K562 (cell line): Measurements from ENCODE around the gene EVL. TPM values are rescaled to one million over a fixed set of nuclear protein-coding genes. Genes with fewer than 3 reads are reported as not detected.
A peak's percentile ranks its signal among the peaks of the same experiment; 100 is the strongest.

ENCODE experiments used
- CBX1 ChIP-seq: sonication (generic); IDR thresholded peaks from 2 replicates; pipeline ENCODE4 v1.6.1; 2016; ENCODE audit warnings: antibody characterized with exemption, low read depth, mild to moderate bottlenecking
- EP300 ChIP-seq: IDR thresholded peaks from 2 replicates; pipeline ENCODE4 v1.6.1; 2012; ENCODE audit warnings: low read length, improper control_type of control experiment
- GATA2 ChIP-seq: sonication (generic); formaldehyde crosslinking; IDR thresholded peaks from 2 replicates; pipeline ENCODE4 v1.4.0; 2020; ENCODE audit warnings: mild to moderate bottlenecking, missing genetic modification reagents
- MIER1 ChIP-seq: fragments of 450-650 bp; IDR thresholded peaks from 2 replicates; pipeline ENCODE4 v1.6.1; 2016; ENCODE audit warnings: antibody characterized with exemption, mild to moderate bottlenecking, low read depth
- MTA3 ChIP-seq: fragments of 450-650 bp; formaldehyde crosslinking; IDR thresholded peaks from 2 replicates; pipeline ENCODE4 v1.6.1; 2017; ENCODE audit warnings: mild to moderate bottlenecking, borderline replicate concordance
- RBM14 ChIP-seq: fragments of 200-400 bp; formaldehyde crosslinking; IDR thresholded peaks from 2 replicates; pipeline ENCODE4 v1.6.1; 2018; ENCODE audit warnings: low read depth, mild to moderate bottlenecking, low read length, moderate library complexity, borderline replicate concordance; ENCODE audit not compliant: insufficient read depth
- TCF3 ChIP-seq: sonication (generic); formaldehyde crosslinking; IDR thresholded peaks from 2 replicates; pipeline ENCODE4 v1.4.0; 2020; ENCODE audit warnings: mild to moderate bottlenecking, missing genetic modification reagents
- U2AF2 ChIP-seq: fragments of 200-400 bp; formaldehyde crosslinking; optimal IDR thresholded peaks from 2 replicates; pipeline ENCODE3; 2017; ENCODE audit warnings: low read depth, mild to moderate bottlenecking, low read length
- ZFP1 ChIP-seq: fragments of 450-650 bp; formaldehyde crosslinking; IDR thresholded peaks from 2 replicates; pipeline ENCODE4 v1.4.0; 2020; ENCODE audit warnings: mild to moderate bottlenecking, mixed read lengths
- ZNF263 ChIP-seq: sonication (generic); formaldehyde crosslinking; IDR thresholded peaks from 2 replicates; pipeline ENCODE4 v1.8.0; 2022; ENCODE audit warnings: mild to moderate bottlenecking, missing genetic modification reagents, borderline replicate concordance
- polyA plus RNA-seq, 8 experiments: library from polyadenylated mRNA; depleted of rRNA in 4 of 8; stranded (reverse) in 5 of 8; unstranded in 3 of 8; fragments of >200 nt; fragmentation: Nextera tagmentation in 2 of 8; fragmentation: Illumina TruSeq in 1 of 8; extraction: Ambion mirVana in 2 of 8; extraction: Trizol in 1 of 8; gene quantifications; 2 replicates each; pipeline versions ENCODE4 v1.2.1 to v1.2.3, GENCODE V29; 2011 to 2014; ENCODE audit warnings: inconsistent platforms in 1 of 8, missing spikeins in 1 of 8
- total RNA-seq, 7 experiments: library from RNA; depleted of rRNA in 6 of 7; stranded (reverse); fragments of >200 nt in 6 of 7; fragmentation: Illumina TruSeq in 2 of 7; extraction: Trizol in 2 of 7; gene quantifications; 2 replicates each; pipeline versions ENCODE4 v1.2.1 to v1.2.3, GENCODE V29; 2011 to 2021; ENCODE audit warnings: low replicate concordance in 1 of 7
- TF ChIP-seq, protein P1 (sequence below), 2 experiments: fragments of 150-350 bp in 1 of 2; IDR thresholded peaks; 2 replicates each; pipeline ENCODE4 v1.6.1; 2012 to 2016; ENCODE audit warnings: low read depth in 2 of 2, low read length in 2 of 2, mild to moderate bottlenecking in 1 of 2, moderate library complexity in 1 of 2
- TF ChIP-seq, protein P2 (sequence below): sonication (generic); formaldehyde crosslinking; IDR thresholded peaks from 2 replicates; pipeline ENCODE4 v1.9.0; 2022; ENCODE audit warnings: mild to moderate bottlenecking, missing genetic modification reagents
- TF ChIP-seq, protein P3 (sequence below): fragments of 450-650 bp; IDR thresholded peaks from 2 replicates; pipeline ENCODE4 v1.6.1; 2016
- TF ChIP-seq, protein P4 (sequence below): fragments of 450-650 bp; IDR thresholded peaks from 2 replicates; pipeline ENCODE4 v1.6.1; 2017; ENCODE audit warnings: antibody characterized with exemption, mild to moderate bottlenecking
- TF ChIP-seq, protein P5 (sequence below): fragments of 450-650 bp; IDR thresholded peaks from 2 replicates; pipeline ENCODE4 v1.6.1; 2016; ENCODE audit warnings: antibody characterized with exemption

EVL gene
- total and polyA plus RNA-seq, 9 of the 15 experiments (the other 6 are each of a cell fraction or from before 2014, with no cell fraction given) = 2.9 to 43.4 (median 23.9) TPM

DNA sequence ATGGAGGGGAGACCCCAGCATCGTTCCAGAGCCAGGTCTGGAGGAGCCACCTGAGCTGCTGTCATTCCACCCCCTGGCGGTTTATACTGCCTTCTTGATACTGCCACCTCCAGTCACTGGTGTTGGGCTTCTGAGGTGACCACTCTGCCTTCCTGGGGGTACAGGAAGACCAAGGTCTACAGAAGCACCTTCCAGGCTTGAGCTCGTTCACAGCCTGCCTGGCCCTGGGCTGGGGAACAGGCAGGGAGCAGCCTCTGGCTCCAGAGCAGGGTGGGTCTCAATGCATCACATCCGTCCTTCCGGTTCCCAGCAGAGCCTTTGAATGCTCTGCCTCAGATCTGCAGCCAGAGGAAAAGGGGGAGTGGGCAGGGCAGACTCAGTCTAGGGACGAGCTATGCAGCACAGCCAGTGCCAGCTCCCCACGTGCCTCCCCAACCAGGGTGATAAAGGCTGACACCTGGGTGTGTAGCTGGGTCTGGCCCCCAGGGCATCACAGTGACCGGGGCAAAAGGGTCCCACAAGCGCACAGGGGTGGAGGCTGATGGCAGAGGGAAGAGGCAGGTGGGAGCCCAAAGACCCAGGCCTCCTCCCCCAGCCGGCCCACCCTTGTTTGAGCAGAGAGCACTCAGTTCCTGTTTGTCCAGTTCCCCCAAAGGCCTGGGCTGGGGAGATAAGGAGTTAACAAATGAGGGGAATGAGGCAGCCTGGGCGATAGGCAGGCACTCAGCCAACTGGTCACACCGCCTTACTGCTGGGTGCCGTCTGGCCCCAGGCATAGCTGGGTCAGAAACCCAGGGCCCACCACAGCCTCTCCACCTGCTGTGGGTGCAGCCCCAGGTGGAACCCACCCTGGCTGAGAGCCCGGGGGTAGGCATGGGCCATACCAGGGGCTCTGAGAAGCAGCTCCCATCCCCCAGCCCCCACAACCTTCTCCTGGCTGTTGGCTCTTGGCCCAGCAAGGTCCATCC, 77.1 kb downstream of the EVL start (continued):
- TF ChIP-seq, protein P1, sequence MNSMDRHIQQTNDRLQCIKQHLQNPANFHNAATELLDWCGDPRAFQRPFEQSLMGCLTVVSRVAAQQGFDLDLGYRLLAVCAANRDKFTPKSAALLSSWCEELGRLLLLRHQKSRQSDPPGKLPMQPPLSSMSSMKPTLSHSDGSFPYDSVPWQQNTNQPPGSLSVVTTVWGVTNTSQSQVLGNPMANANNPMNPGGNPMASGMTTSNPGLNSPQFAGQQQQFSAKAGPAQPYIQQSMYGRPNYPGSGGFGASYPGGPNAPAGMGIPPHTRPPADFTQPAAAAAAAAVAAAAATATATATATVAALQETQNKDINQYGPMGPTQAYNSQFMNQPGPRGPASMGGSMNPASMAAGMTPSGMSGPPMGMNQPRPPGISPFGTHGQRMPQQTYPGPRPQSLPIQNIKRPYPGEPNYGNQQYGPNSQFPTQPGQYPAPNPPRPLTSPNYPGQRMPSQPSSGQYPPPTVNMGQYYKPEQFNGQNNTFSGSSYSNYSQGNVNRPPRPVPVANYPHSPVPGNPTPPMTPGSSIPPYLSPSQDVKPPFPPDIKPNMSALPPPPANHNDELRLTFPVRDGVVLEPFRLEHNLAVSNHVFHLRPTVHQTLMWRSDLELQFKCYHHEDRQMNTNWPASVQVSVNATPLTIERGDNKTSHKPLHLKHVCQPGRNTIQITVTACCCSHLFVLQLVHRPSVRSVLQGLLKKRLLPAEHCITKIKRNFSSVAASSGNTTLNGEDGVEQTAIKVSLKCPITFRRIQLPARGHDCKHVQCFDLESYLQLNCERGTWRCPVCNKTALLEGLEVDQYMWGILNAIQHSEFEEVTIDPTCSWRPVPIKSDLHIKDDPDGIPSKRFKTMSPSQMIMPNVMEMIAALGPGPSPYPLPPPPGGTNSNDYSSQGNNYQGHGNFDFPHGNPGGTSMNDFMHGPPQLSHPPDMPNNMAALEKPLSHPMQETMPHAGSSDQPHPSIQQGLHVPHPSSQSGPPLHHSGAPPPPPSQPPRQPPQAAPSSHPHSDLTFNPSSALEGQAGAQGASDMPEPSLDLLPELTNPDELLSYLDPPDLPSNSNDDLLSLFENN (IDR thresholded peaks at IDR 0.05; ENCODE audit: low read depth in 2 of 2, low read length in 2 of 2) = peak in 1 of 2 experiments; percentile 88; a peak in 1 of 4 replicates
- TF ChIP-seq ZFP1 (CRISPR knock-in tag) (no peak), TCF3 (peak; percentile 94), MIER1 (no peak), U2AF2 (no peak), EP300 (peak; percentile 89), GATA2 (CRISPR knock-in tag) (peak; percentile 92), CBX1 (no peak), MTA3 (0 out of 2 replicates have a peak, but pooled peaks have one; percentile 40), RBM14 (no peak), ZNF263 (CRISPR knock-in tag) (peak; percentile 8; the same call in 1 of the 2 replicates)
- TF ChIP-seq, protein P2, sequence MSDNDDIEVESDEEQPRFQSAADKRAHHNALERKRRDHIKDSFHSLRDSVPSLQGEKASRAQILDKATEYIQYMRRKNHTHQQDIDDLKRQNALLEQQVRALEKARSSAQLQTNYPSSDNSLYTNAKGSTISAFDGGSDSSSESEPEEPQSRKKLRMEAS (CRISPR knock-in tag) = peak; percentile 84
- TF ChIP-seq, protein P3, sequence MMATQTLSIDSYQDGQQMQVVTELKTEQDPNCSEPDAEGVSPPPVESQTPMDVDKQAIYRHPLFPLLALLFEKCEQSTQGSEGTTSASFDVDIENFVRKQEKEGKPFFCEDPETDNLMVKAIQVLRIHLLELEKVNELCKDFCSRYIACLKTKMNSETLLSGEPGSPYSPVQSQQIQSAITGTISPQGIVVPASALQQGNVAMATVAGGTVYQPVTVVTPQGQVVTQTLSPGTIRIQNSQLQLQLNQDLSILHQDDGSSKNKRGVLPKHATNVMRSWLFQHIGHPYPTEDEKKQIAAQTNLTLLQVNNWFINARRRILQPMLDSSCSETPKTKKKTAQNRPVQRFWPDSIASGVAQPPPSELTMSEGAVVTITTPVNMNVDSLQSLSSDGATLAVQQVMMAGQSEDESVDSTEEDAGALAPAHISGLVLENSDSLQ = 0 out of 2 replicates have a peak, but pooled peaks have one; percentile 11
- TF ChIP-seq, protein P4, sequence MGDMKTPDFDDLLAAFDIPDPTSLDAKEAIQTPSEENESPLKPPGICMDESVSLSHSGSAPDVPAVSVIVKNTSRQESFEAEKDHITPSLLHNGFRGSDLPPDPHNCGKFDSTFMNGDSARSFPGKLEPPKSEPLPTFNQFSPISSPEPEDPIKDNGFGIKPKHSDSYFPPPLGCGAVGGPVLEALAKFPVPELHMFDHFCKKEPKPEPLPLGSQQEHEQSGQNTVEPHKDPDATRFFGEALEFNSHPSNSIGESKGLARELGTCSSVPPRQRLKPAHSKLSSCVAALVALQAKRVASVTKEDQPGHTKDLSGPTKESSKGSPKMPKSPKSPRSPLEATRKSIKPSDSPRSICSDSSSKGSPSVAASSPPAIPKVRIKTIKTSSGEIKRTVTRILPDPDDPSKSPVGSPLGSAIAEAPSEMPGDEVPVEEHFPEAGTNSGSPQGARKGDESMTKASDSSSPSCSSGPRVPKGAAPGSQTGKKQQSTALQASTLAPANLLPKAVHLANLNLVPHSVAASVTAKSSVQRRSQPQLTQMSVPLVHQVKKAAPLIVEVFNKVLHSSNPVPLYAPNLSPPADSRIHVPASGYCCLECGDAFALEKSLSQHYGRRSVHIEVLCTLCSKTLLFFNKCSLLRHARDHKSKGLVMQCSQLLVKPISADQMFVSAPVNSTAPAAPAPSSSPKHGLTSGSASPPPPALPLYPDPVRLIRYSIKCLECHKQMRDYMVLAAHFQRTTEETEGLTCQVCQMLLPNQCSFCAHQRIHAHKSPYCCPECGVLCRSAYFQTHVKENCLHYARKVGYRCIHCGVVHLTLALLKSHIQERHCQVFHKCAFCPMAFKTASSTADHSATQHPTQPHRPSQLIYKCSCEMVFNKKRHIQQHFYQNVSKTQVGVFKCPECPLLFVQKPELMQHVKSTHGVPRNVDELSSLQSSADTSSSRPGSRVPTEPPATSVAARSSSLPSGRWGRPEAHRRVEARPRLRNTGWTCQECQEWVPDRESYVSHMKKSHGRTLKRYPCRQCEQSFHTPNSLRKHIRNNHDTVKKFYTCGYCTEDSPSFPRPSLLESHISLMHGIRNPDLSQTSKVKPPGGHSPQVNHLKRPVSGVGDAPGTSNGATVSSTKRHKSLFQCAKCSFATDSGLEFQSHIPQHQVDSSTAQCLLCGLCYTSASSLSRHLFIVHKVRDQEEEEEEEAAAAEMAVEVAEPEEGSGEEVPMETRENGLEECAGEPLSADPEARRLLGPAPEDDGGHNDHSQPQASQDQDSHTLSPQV = peak; percentile 79
- TF ChIP-seq, protein P5, sequence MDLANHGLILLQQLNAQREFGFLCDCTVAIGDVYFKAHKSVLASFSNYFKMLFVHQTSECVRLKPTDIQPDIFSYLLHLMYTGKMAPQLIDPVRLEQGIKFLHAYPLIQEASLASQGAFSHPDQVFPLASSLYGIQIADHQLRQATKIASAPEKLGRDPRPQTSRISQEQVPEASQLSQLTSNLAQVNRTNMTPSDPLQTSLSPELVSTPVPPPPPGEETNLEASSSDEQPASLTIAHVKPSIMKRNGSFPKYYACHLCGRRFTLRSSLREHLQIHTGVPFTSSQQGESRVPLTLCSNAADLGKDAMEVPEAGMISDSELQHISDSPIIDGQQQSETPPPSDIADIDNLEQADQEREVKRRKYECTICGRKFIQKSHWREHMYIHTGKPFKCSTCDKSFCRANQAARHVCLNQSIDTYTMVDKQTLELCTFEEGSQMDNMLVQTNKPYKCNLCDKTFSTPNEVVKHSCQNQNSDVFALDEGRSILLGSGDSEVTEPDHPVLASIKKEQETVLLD = peak; percentile 40; the same call in 1 of the 2 replicates
